GM18505 (cell line): ENCODE measurements around the gene CACNA1C.

Source experiments
- ATAC-seq: cut with Tn5 transposase; IDR thresholded peaks from one replicate; pipeline ENCODE4 v1.9.1; 2021; ENCODE audit not compliant: unreplicated experiment
- POLR2A ChIP-seq: IDR thresholded peaks from 4 replicates; pipeline ENCODE4 v1.6.1; 2011; ENCODE audit warnings: borderline replicate concordance; ENCODE audit not compliant: insufficient read depth, insufficient read length; ENCODE audit errors: extremely low read depth

Gene CACNA1C

DNA sequence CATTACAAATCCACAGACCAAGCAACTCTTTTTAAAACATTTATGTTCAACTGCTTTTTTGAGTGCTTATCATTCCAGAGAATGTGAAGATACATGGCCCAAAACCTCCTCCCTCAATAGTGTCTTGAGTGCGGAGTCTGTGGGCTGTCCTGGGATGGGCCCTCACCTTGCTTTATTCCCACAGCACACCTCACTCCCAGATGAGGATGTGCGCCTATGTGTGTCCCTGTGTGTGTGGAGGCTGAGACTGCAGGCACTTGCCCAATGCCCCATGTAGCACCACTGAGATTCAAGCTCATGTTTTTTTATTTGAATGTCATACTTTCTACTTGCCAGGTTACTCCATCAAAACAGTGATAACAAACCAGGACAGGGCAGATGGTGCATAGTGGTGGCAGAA lies 291.7 kb downstream of the CACNA1C start:
- TF ChIP-seq POLR2A, result no peak
- no peak for ATAC-seq

DNA sequence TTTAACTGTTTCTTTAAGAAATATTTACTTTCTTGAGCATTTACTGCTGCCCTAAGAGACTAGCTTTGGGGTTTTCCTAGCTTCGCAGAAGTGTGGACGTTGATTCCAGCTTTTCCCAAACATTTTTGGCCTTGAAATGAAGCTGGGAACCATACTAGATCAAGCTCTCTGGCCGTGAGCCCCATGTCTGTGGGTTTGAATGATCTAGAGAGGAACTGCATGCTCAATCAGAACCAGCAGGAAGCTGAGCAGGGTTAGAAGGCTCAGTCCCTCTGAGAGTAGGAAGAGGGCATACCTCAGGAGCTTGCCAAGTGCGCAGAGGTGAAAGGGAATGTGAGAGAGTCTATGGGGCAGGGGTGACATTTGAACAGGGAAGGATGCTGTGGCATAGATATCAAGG lies 292.1 kb downstream of the CACNA1C start:
- no peak for ATAC-seq
- no peak for TF ChIP-seq POLR2A

DNA sequence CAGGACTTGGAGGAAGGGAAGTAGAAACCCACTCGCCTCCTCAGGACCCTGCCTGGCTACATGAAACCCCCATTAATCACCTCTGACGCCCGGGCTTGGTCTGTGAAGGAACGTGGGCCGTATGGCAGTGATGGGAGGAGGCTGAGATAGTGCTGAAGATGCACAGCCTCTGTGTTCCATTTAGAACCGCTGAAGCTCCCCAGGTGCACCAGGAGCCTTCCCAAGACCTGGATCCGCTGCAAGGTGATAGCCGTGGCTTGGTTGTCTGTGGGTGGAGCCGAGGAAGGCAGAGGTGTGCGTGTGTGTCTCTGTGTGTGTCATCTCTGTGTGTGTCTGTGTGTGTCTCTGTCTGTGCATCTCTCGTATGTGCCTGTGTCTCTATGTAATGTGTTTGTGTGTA lies 293.1 kb downstream of the CACNA1C start:
- ATAC-seq, result no peak
- no peak for TF ChIP-seq POLR2A

DNA sequence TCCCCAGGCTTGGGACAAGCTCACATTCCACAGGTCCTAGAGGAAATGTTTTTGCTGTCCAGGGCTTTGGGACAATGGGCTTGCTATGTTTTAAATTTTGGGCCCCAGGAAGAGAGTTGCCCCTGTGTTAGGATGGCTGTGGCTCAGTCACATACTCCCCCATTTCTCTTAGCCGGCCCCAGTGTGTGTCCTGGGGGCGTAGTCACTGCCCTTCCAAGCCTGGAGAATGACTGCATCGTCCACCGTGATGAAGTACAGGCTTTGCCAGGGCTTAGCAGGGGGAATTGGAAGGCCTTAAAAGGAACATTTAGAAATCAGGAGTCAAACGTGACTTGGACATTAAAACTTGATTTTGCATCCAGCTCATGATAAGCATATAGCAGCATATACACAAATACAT lies 293.6 kb downstream of the CACNA1C start:
- no peak for TF ChIP-seq POLR2A
- ATAC-seq, result no peak

DNA sequence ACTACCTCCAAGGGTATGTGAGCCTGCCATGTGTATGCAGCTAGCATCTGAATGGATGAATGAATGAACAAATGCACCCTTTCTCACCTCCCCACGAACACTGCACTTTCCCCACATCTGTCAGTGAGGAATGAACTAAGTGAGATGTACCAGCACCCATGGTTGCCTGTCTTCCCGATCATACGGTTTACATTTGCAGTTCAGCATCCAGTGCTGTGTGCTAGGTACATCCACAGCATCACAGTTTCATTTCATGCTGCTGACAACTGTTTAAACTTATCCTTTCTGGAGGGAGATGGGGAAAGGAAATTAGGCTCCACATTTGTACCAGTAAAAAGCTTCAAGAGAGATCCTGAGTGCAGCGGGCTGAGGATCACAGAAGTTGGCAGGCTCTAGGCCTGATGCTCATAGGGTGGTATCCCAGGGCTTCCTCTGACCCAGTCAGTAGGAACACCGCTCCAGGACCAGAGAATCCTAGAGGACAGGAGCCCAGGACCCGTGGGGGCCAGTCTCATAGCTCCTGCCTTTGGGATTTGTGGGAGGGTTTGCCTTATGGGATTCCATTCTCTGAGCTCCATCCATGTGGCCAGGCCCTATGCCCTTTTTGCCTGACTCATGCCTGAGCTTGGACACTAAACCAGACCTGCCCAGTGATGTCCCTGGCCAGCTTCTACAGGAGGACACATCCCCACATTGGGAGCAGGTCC lies 294.5 kb downstream of the CACNA1C start:
- TF ChIP-seq POLR2A, result no peak
- no peak for ATAC-seq

DNA sequence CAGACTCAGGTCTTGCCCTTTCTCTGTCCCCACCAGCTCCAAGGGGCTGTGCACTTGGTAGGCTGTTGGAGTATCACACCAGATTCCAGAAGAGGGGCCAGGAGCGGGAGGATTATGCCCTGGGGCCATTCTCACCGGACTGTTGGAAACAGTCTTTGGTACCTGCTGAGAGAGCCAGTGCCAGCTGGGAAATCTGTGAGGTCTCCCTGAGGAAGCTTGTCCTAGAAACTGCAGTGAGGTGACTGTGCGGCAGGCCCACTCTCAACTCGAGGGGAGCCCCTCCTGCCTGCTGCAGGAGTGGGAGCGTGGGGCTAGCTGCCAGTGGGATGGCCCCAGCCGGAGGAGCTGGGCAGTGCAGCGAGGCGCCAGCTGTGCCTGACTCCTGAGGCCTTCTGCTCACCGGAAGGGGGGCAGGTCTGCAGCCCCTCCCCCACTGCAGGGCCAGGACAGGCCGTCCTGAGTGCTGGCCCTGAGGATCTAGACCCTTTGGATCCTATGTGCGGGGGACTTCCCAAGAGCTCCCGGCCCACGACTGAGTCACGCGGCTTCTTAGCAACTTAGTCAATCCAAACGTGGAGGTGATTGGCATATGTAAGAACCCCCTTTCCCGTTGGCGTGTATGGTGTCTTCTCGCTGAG lies 295.2 kb downstream of the CACNA1C start:
- TF ChIP-seq POLR2A, result no peak
- ATAC-seq, result no peak

DNA sequence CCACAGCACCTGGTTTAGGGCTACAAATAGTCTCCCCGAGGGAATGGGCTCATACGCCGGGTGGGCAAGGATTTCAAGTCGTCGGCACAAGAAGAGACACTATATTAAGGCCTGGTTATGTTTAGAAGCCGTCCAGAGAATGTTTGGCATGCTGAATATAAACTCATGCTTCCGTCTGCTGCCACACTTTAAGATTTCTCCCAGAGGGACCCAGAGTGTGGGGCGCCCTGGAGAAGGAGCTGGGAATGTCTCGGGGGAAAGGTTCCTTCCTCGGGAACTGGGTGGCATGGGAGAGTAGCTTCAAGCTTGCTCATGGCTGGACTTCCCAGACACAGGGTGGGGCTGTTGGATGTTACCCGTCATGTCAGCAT lies 295.7 kb downstream of the CACNA1C start:
- ATAC-seq, result no peak
- TF ChIP-seq POLR2A, result no peak

DNA sequence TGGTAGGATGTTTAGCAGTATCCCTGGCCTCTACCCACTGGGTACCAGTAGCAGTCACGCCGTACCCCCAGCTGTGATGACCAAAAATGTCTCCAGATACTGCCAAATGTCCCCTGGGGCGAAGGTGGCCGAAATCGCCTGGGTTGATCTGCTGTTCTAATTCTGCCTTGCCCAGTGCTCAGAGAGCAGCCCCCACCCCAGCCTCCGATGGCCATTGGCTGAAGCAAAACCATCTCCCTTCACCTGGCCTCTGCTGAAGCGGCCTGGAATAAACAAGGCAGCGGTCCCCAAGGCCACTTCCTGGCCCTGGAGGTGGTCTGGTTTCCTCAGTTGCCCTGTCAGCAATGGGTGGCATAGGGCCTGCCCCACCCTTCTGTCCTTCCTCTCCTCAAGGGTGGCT lies 298.4 kb downstream of the CACNA1C start:
- no peak for ATAC-seq
- no peak for TF ChIP-seq POLR2A

DNA sequence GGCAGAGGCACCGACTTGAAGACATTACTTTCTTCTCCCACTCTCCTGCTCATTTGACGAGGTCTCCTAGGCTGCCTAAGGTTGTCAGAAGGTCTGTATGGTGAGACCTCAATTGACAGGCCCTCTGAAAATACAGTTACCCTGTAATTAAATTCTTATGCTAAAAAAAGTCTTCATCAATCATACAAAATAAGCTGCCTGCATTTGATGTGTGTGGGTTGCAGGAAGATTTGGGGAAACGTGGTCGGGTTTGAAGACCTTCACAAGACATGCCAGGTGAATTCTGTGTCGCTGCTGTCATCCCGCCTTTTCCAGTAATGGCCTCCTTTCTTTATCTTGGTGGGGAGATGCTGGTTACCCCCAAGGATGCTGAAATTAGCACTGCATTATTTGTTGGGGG lies 299.4 kb downstream of the CACNA1C start:
- no peak for ATAC-seq
- TF ChIP-seq POLR2A, result no peak

DNA sequence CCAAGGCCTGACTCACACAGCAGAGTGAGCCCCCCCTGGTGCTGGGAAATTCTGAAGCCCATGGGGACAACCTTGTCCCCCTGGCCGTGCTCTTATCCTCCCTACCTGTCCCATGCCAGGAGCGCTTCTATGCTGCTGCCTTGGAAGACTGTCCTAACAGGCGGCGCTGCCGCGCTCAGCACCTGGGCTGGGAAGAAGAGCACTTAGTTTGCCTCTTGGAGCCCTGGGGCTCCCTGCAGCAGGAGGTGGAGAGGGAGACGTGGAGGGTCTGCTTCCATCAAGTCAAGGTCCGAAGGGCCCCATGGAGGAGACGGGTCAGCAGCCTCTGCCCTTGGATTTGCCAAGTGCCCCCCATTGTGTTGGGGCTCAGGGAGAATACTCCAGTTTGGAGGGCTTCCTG lies 300.5 kb downstream of the CACNA1C start:
- no peak for ATAC-seq
- no peak for TF ChIP-seq POLR2A

DNA sequence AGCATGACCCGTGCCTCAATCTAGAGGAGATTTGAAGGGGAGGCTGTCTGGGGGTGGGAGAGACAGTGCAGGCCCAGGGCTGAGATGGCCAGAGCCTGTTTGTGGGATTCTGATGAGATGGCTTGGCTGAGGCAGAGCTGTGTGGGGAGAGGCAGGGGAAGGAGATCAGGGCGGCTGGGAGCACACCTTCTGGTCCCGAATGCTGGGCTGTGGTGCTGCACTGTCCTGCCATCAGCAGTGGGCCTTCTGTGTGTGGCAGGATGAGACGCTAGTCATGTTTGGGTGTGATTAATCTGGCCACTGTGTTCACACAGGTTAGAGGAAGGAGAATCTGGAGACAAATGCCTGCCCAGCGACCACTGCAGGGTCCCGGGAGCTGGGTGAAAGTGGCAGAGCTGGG lies 300.9 kb downstream of the CACNA1C start:
- no peak for ATAC-seq
- TF ChIP-seq POLR2A, result no peak

DNA sequence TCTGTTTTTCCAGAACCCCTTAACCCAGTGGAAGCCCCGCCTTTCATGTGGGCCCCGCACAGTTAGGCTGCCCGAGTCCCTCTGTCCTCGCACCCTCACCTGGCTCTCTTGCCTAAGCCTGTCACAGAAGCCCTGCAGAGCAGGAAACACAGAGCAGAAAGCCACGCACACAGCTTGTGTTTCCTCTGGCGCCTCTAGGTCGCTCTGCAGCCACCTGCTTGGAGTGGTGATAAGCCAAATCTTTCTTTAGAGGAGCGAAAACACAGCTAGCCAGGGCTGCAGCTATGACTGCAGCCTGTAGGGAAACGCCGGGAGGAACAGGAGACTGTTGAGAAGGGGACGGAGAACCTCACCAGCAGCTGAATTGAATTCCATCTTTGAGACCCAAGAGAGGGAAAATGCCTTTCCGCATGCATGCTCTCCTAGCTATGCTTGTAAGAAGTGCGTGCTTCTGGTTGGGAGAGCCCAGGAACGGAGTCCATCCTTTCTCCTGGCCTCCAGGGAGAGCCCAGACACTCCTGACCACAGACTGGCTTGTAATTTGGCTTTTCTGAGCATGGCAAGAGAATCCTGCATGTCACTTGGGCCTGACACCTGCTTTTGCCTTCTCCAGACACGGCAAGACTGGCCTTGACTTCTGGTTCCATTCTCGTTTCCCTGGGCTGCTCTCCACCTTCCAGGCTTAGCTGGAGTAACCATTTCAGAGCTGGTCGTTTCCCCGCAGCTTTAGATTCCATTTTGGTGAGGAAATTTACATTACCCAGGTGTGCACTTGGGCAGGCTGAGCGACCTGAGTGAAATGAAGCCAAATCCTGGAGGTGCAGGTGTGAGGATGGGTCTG lies 301.6 kb downstream of the CACNA1C start:
- TF ChIP-seq POLR2A, result no peak
- ATAC-seq, result no peak

DNA sequence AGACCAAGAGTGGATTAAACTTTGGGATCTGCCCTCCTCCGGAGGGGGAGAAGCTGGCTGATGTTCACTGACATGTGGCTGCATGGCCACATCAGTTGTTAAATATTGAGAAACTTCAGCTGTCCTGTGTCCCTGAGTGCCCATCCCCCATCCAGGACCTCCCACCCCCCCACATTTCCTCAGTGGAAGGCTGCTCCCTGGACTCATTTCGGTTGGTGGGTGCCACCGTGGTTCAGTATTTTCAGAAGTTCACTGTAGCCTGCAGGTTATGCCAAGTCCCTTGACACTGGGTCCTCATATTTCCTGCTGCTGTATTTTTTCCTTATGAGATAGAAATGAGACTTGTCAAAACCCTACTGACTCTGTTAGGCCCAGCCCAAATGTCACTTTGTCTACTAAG lies 302.4 kb downstream of the CACNA1C start:
- ATAC-seq, result no peak
- no peak for TF ChIP-seq POLR2A

DNA sequence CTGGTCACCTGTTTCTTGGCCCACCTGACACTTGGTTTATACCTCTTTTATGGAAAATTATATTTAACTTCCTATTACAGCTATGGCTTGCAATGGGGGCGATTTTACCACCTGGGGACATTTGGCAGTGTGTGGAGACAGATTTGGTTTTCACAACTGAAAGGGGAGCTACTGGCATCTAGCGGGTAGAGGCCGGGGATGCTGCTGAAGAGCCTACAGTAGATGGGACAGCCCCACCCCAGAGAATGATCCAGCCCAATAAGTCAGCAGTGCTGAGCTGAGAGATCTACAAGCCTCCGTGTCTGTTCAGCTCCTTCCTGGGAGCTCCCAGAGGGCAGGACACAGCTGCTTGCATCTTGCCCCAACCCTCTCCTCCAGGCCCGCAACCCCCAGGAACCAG lies 302.8 kb downstream of the CACNA1C start:
- no peak for ATAC-seq

More for the DNA sequence above, 302.8 kb downstream of the CACNA1C start:
- TF ChIP-seq POLR2A, result no peak
